Loucy (cell line): Measurements from ENCODE around the gene RPS24.

Experiments used
- EZH2phosphoT487 ChIP-seq: fragments of 200-600 bp; IDR thresholded peaks from 2 replicates; pipeline ENCODE4 v1.6.1; 2018; ENCODE audit warnings: antibody characterized with exemption, mild to moderate bottlenecking, moderate library complexity, borderline replicate concordance
- TF ChIP-seq, protein P1 (sequence below): fragments of 200-600 bp; sonication (generic); conservative IDR thresholded peaks from 2 replicates; pipeline ENCODE4 v1.5.1; 2014; ENCODE audit warnings: mild to moderate bottlenecking, antibody characterized with exemption, low read length

DNA sequence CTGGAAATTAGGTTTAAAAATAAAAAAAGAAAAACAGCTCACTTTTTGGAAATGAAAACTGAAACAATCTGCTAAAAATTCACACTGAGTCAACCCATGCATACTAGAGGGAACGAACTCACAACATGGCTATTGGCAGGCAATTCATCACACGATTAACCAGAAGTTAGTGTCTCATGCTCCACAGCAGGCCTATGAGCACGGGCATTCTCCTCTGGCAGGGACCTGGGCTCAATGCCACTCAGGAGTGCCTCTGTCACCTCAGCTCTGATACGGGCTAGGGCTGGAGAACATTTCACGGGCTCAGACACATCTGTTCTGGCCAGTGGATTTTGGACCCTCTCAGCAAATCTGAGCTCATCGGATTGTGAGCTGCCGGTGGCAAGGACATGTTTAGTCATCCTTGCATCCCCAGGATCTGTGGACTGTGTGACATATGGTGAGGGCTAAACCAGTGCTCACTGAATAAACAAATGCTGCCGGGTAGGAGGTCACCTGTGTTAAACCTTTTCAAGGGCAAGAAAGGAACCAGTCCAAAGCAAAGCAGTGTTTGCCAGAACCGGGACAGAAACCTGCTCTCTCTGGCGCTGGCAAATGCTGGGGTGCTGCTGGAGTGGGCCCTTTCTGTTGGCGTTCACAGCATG is 44.5 kb upstream of the RPS24 start:
- TF ChIP-seq, protein P1, sequence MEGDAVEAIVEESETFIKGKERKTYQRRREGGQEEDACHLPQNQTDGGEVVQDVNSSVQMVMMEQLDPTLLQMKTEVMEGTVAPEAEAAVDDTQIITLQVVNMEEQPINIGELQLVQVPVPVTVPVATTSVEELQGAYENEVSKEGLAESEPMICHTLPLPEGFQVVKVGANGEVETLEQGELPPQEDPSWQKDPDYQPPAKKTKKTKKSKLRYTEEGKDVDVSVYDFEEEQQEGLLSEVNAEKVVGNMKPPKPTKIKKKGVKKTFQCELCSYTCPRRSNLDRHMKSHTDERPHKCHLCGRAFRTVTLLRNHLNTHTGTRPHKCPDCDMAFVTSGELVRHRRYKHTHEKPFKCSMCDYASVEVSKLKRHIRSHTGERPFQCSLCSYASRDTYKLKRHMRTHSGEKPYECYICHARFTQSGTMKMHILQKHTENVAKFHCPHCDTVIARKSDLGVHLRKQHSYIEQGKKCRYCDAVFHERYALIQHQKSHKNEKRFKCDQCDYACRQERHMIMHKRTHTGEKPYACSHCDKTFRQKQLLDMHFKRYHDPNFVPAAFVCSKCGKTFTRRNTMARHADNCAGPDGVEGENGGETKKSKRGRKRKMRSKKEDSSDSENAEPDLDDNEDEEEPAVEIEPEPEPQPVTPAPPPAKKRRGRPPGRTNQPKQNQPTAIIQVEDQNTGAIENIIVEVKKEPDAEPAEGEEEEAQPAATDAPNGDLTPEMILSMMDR, result no peak
- no peak for TF ChIP-seq EZH2phosphoT487
